ENCODE data around the gene GRID1. TPM values are rescaled to one million over a fixed set of nuclear protein-coding genes. Genes with fewer than 3 reads are reported as not detected.

GRID1 gene
- total and polyA plus RNA-seq, 9 of the 15 experiments (the other 6 are each of a cell fraction or from before 2014, with no cell fraction given), result 0.01 to 7.2 (median 1.2) TPM

DNA sequence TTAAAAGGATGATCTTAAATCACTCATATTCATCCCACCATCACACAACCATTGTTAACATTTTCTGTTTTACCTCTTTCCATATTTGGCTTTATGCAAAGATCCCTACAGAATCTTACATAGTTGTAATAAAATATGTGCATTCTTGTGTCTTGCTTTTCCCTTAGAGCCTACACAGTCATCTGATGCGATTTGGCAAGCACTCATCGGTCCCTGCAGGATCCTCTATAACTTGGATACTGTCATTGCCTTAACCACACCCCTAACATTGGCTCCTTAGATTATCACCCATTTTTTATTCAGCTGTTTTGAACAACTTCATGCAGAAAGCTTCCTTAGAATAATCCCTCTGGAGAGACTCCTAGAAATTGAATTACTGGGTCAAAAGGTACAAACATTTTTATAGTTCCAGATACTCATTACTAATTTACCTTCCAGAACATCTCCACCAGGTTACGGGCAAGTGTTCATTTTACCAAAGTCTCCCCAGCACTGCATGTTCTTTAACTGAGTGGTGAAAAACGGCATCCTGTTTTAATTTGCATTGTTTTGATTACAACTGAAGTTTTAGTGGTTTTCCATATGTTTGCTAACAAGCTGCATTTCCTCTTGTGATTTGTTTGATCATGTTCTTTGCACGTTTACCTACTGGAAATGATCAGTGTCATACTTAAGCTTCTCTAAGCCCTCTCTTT, 268.3 kb downstream of the GRID1 start:
- CTCF ChIA-PET (ENCODE audit: low intra/inter-chr PET ratio), result no interaction called here
- FAIRE-seq (no peak), ATAC-seq (no peak), DNase-seq (ENCODE audit: extremely low read depth in 1 of 4, low spot score in 3 of 4) (no peak)
- H3K4me2 ChIP-seq (ENCODE audit: insufficient read depth, low read length), result no peak overlapping the region
- BruUV-seq (replicated peaks), result no TSS peak
- POLR2A ChIA-PET, result no interaction called here
- H3K79me2 ChIP-seq (ENCODE audit: control insufficient read depth, insufficient read depth, low read length), result no peaks in the 10 kb centered on the region
- no peaks in the 10 kb centered on the region for H3K36me3 ChIP-seq (ENCODE audit: control insufficient read depth, insufficient read depth, low read length)
- H3K4me3 ChIP-seq, result no peak overlapping the region
- no peak overlapping the region for H2AFZ ChIP-seq (ENCODE audit: low read depth, low read length)
- no peaks in the 10 kb centered on the region for H4K20me1 ChIP-seq (replicated peaks; ENCODE audit: control insufficient read depth, insufficient read depth, low read length)
- no peak overlapping the region for H3K9ac ChIP-seq (ENCODE audit: insufficient read depth in 1 of 2, low read depth in 2 of 2, low read length in 2 of 2)
- no peaks in the 10 kb centered on the region for H3K27me3 ChIP-seq (ENCODE audit: control insufficient read depth in 2 of 2, insufficient read depth in 2 of 2, low read length in 2 of 2)
- H3K9me1 ChIP-seq (ENCODE audit: control insufficient read depth, insufficient read depth, low read length), result no peaks in the 10 kb centered on the region
- no peak overlapping the region for H3K27ac ChIP-seq (ENCODE audit: extremely low read depth, low read depth, low read length)
- in situ Hi-C loops (cut with MboI) (no loop called here), intact Hi-C loops (cut with micrococcal nuclease) (no loop called here)
- H3K9me3 ChIP-seq (replicated peaks; ENCODE audit: control insufficient read depth, insufficient read depth, low read depth, low read length), result no peaks in the 10 kb centered on the region
- 0% methylated on average over 5 of the region's 5 CpGs for WGBS (ENCODE audit: insufficient coverage, low coverage, missing lambda C conversion rate)
- no peaks in the 10 kb centered on the region for H3K4me1 ChIP-seq (replicated peaks in 1 of 2; ENCODE audit: control insufficient read depth in 2 of 2, insufficient read depth in 2 of 2, low read length in 2 of 2)
- TF ChIP-seq PRPF4 (IDR thresholded peaks at IDR 0.05; ENCODE audit: insufficient read depth, low read depth, low read length, poor library complexity, severe bottlenecking) (no peak), TAF15 (IDR thresholded peaks at IDR 0.05; ENCODE audit: low read depth, low read length) (no peak), SMARCB1 (IDR thresholded peaks at IDR 0.05; ENCODE audit: insufficient read length, low read depth) (no peak), POLR2H (tag; IDR thresholded peaks at IDR 0.05; ENCODE audit: low read depth) (no peak), FOXK2 (conservative IDR thresholded peaks at IDR 0.05 in 1 of 2, IDR thresholded peaks at IDR 0.05 in 1 of 2; ENCODE audit: low read depth in 2 of 2) (no peak), KAT2B (IDR thresholded peaks at IDR 0.05; ENCODE audit: low read depth, low read length) (no peak), TRIM28 (IDR thresholded peaks at IDR 0.05) (no peak), NR2C1 (IDR thresholded peaks at IDR 0.05) (no peak), NR2C1 (tag; IDR thresholded peaks at IDR 0.05) (no peak), BRF1 (IDR thresholded peaks at IDR 0.05; ENCODE audit: borderline replicate concordance, extremely low read depth, insufficient read length) (no peak), NR2F6 (CRISPR knock-in tag; IDR thresholded peaks at IDR 0.05) (no peak), FOXJ3 (CRISPR knock-in tag; IDR thresholded peaks at IDR 0.05) (no peak), CBFA2T2 (conservative IDR thresholded peaks at IDR 0.05) (no peak), CBX5 (IDR thresholded peaks at IDR 0.05; ENCODE audit: borderline replicate concordance, low read depth) (no peak), MCM7 (IDR thresholded peaks at IDR 0.05) (no peak), ZNF146 (CRISPR knock-in tag; IDR thresholded peaks at IDR 0.05; ENCODE audit: unreplicated experiment) (no peak), CHD4 (IDR thresholded peaks at IDR 0.05; ENCODE audit: insufficient read depth, insufficient replicate concordance, low read depth, low read length, poor library complexity, severe bottlenecking) (no peak)
- TF ChIP-seq, protein P1, sequence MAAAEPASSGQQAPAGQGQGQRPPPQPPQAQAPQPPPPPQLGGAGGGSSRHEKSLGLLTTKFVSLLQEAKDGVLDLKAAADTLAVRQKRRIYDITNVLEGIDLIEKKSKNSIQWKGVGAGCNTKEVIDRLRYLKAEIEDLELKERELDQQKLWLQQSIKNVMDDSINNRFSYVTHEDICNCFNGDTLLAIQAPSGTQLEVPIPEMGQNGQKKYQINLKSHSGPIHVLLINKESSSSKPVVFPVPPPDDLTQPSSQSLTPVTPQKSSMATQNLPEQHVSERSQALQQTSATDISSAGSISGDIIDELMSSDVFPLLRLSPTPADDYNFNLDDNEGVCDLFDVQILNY (CRISPR knock-in tag; IDR thresholded peaks at IDR 0.05), result no peak
- TF ChIP-seq, protein P2, sequence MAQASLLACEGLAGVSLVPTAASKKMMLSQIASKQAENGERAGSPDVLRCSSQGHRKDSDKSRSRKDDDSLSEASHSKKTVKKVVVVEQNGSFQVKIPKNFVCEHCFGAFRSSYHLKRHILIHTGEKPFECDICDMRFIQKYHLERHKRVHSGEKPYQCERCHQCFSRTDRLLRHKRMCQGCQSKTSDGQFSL (CRISPR knock-in tag; IDR thresholded peaks at IDR 0.05), result no peak
- TF ChIP-seq, protein P2 (tag; IDR thresholded peaks at IDR 0.05), result no peak
